Measurements from ENCODE around the gene CENPQ. TPM values are rescaled to one million over a fixed set of nuclear protein-coding genes. Genes with fewer than 3 reads are reported as not detected.
A peak's percentile ranks its signal among the peaks of the same experiment; 100 is the strongest.

CENPQ gene
- total RNA-seq, 1 donor: 5.1 TPM

- Histone ChIP-seq H3K27ac (ENCODE audit: low read depth, low read length) (no peak overlapping the region), H4K20me1 (ENCODE audit: insufficient read depth, low read length) (no peaks in the 10 kb centered on the region), H3K79me2 (ENCODE audit: insufficient read depth, low read length) (peaks cover 38% of the 10 kb centered on the region), H3K9me3 (ENCODE audit: low read depth, low read length) (no peaks in the 10 kb centered on the region), H2AFZ (ENCODE audit: low read length) (no peak overlapping the region), H3K4me1 (ENCODE audit: insufficient read depth, low read length) (peaks cover 6% of the 10 kb centered on the region), H3K36me3 (ENCODE audit: insufficient read depth, low read length) (peaks cover 7% of the 10 kb centered on the region), H3K4me3 (ENCODE audit: insufficient read depth, low read length) (no peak overlapping the region), H3K4me2 (ENCODE audit: insufficient read depth, low read length) (no peak overlapping the region), H3K27me3 (ENCODE audit: insufficient read depth, low read length) (no peaks in the 10 kb centered on the region)
- TF ChIP-seq CTCF (IDR thresholded peaks at IDR 0.05; ENCODE audit: extremely low read depth, low read depth, low read length): no peak
- DNase-seq (ENCODE audit: insufficient read length, low spot score, missing footprints): no peak
These were observed 5.4 kb upstream of the CENPQ start for GRCh38 chr6:49457771-49458170.

GRCh38 chr6:49462071-49462470 lies 1.1 kb upstream of the CENPQ start:
- H3K4me1 ChIP-seq (ENCODE audit: insufficient read depth, low read length): peaks cover 14% of the 10 kb centered on the region
- H3K27me3 ChIP-seq (ENCODE audit: insufficient read depth, low read length): no peaks in the 10 kb centered on the region
- no peaks in the 10 kb centered on the region for H4K20me1 ChIP-seq (ENCODE audit: insufficient read depth, low read length)
- peaks cover 4% of the 10 kb centered on the region for H3K36me3 ChIP-seq (ENCODE audit: insufficient read depth, low read length)
- DNase-seq (ENCODE audit: insufficient read length, low spot score, missing footprints): no peak
- H3K4me2 ChIP-seq (ENCODE audit: insufficient read depth, low read length): peak overlapping the region; percentile 98
- H3K4me3 ChIP-seq (ENCODE audit: insufficient read depth, low read length): peak overlapping the region; percentile 87
- no peaks in the 10 kb centered on the region for H3K9me3 ChIP-seq (ENCODE audit: low read depth, low read length)
- H2AFZ ChIP-seq (ENCODE audit: low read length): peak overlapping the region; percentile 100
- H3K79me2 ChIP-seq (ENCODE audit: insufficient read depth, low read length): peaks cover 67% of the 10 kb centered on the region
- peak overlapping the region; percentile 91 for H3K27ac ChIP-seq (ENCODE audit: low read depth, low read length)
- TF ChIP-seq CTCF (IDR thresholded peaks at IDR 0.05; ENCODE audit: extremely low read depth, low read depth, low read length): no peak

GRCh38 chr6:49462599-49462926 lies 607 bp upstream of the CENPQ start:
- H2AFZ ChIP-seq (ENCODE audit: low read length): peak overlapping the region; percentile 100
- H3K9me3 ChIP-seq (ENCODE audit: low read depth, low read length): no peaks in the 10 kb centered on the region
- no peak for TF ChIP-seq CTCF (IDR thresholded peaks at IDR 0.05; ENCODE audit: extremely low read depth, low read depth, low read length)
- peaks cover 69% of the 10 kb centered on the region for H3K79me2 ChIP-seq (ENCODE audit: insufficient read depth, low read length)
- peaks cover 14% of the 10 kb centered on the region for H3K4me1 ChIP-seq (ENCODE audit: insufficient read depth, low read length)
- DNase-seq (ENCODE audit: insufficient read length, low spot score, missing footprints): no peak
- H4K20me1 ChIP-seq (ENCODE audit: insufficient read depth, low read length): no peaks in the 10 kb centered on the region
- peak overlapping the region; percentile 87 for H3K4me3 ChIP-seq (ENCODE audit: insufficient read depth, low read length)
- H3K27me3 ChIP-seq (ENCODE audit: insufficient read depth, low read length): no peaks in the 10 kb centered on the region
- peaks cover 4% of the 10 kb centered on the region for H3K36me3 ChIP-seq (ENCODE audit: insufficient read depth, low read length)
- H3K4me2 ChIP-seq (ENCODE audit: insufficient read depth, low read length): peak overlapping the region; percentile 98
- peak overlapping the region; percentile 91 for H3K27ac ChIP-seq (ENCODE audit: low read depth, low read length)

- Histone ChIP-seq H3K4me2 (ENCODE audit: insufficient read depth, low read length) (peak overlapping the region; percentile 98), H2AFZ (ENCODE audit: low read length) (peak overlapping the region; percentile 100), H3K79me2 (ENCODE audit: insufficient read depth, low read length) (peaks cover 76% of the 10 kb centered on the region), H3K27ac (ENCODE audit: low read depth, low read length) (peak overlapping the region; percentile 91), H3K4me1 (ENCODE audit: insufficient read depth, low read length) (peaks cover 14% of the 10 kb centered on the region), H3K27me3 (ENCODE audit: insufficient read depth, low read length) (no peaks in the 10 kb centered on the region), H4K20me1 (ENCODE audit: insufficient read depth, low read length) (no peaks in the 10 kb centered on the region), H3K9me3 (ENCODE audit: low read depth, low read length) (no peaks in the 10 kb centered on the region), H3K4me3 (ENCODE audit: insufficient read depth, low read length) (peak overlapping the region; percentile 87), H3K36me3 (ENCODE audit: insufficient read depth, low read length) (peaks cover 4% of the 10 kb centered on the region)
- TF ChIP-seq CTCF (IDR thresholded peaks at IDR 0.05; ENCODE audit: extremely low read depth, low read depth, low read length): no peak
- DNase-seq (ENCODE audit: insufficient read length, low spot score, missing footprints): no peak
These were observed 420 bp downstream of the CENPQ start for GRCh38 chr6:49463612-49463967.
